GM21786 (cell line): ENCODE data around the gene CTDSPL.

Source experiments
- ATAC-seq: cut with Tn5 transposase; IDR thresholded peaks from one replicate; pipeline ENCODE4 v1.9.1; 2021; ENCODE audit not compliant: unreplicated experiment

The CTDSPL gene

GRCh38 chr3:37852771-37853170, 8.9 kb upstream of the CTDSPL start:
- ATAC-seq: no peak

GRCh38 chr3:37853691-37854413, 7.8 kb upstream of the CTDSPL start:
- ATAC-seq: no peak

GRCh38 chr3:37855363-37855970, 6.2 kb upstream of the CTDSPL start:
- ATAC-seq: no peak

- no peak for ATAC-seq
Measured at GRCh38 chr3:37856381-37856780, 5.3 kb upstream of the CTDSPL start.

GRCh38 chr3:37858742-37859141, 2.9 kb upstream of the CTDSPL start:
- ATAC-seq: no peak

- no peak for ATAC-seq
Measured at GRCh38 chr3:37859354-37859753, 2.3 kb upstream of the CTDSPL start.

GRCh38 chr3:37859908-37860199, 1.8 kb upstream of the CTDSPL start:
- no peak for ATAC-seq

GRCh38 chr3:37862219-37862902, 681 bp downstream of the CTDSPL start:
- ATAC-seq: no peak

GRCh38 chr3:37862903-37863815, 1.5 kb downstream of the CTDSPL start:
- ATAC-seq: no peak

- no peak for ATAC-seq
Measured at GRCh38 chr3:37863949-37864822, 2.5 kb downstream of the CTDSPL start.

- ATAC-seq: no peak
Measured at GRCh38 chr3:37864904-37865303, 3.2 kb downstream of the CTDSPL start.

- no peak for ATAC-seq
Measured at GRCh38 chr3:37867144-37867543, 5.5 kb downstream of the CTDSPL start.

GRCh38 chr3:37871858-37872257, 10.2 kb downstream of the CTDSPL start:
- no peak for ATAC-seq

- ATAC-seq: no peak
Measured at GRCh38 chr3:37872413-37873160, 10.9 kb downstream of the CTDSPL start.

GRCh38 chr3:37876279-37876678, 14.6 kb downstream of the CTDSPL start:
- ATAC-seq: no peak

- ATAC-seq: no peak
Measured at GRCh38 chr3:37882711-37883110, 21.0 kb downstream of the CTDSPL start.

- ATAC-seq: no peak
Measured at GRCh38 chr3:37885814-37886213, 24.1 kb downstream of the CTDSPL start.

- no peak for ATAC-seq
Measured at GRCh38 chr3:37886395-37886794, 24.7 kb downstream of the CTDSPL start.

- ATAC-seq: no peak
Measured at GRCh38 chr3:37887062-37887461, 25.4 kb downstream of the CTDSPL start.

- ATAC-seq: no peak
Measured at GRCh38 chr3:37887824-37888223, 26.1 kb downstream of the CTDSPL start.
